H7 (cell line): Measurements from ENCODE around the gene ZFY. TPM values are rescaled to one million over a fixed set of nuclear protein-coding genes. Genes with fewer than 3 reads are reported as not detected.
"Not testable (repeated sequence)": the region's sequence is repeated elsewhere in the genome, so short reads cannot be mapped to it uniquely, and the experiment has no call there.

Experiments
- DNase-seq: peaks from one replicate; pipeline ENCODE4 v3.0.0; 2012
- H3K27me3 ChIP-seq: 2 replicates; pipeline ENCODE4 v1.6.0; 2011; ENCODE audit warnings: mild to moderate bottlenecking, low read length; ENCODE audit not compliant: control insufficient read depth, insufficient read depth
- H3K36me3 ChIP-seq: replicated peaks from 2 replicates; pipeline ENCODE4 v1.5.1; 2011; ENCODE audit warnings: low read length; ENCODE audit not compliant: control insufficient read depth, insufficient read depth
- H3K4me3 ChIP-seq: 2 replicates; pipeline ENCODE4 v1.5.1; 2011; ENCODE audit warnings: low read depth, mild to moderate bottlenecking, control low read depth, low read length, moderate library complexity; ENCODE audit not compliant: insufficient read depth
- total RNA-seq: library from RNA; depleted of rRNA; stranded (reverse); fragments of >200 nt; shearing (Covaris generic); gene quantifications from 2 replicates; pipeline ENCODE4 v1.2.3, GENCODE V29; 2014; rRNA removed

Gene ZFY
- total RNA-seq, 1 experiment from 2014 or later: not detected

DNA sequence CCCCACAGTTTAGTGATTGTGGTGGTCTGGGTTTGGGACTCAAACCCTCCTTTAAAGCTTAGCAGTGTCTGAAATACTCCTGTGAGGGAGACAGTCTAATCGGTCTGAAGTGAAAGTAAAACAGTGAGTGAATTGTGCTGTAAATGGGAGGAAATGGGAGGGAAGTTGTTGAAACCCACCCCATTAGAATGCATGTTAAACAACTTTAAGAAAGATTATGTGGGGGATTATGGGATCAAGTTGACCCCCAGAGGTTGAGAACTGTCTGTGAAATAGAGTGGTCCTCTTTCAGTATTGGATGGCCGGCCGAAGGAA is 68.3 kb downstream of the ZFY start:
- Histone ChIP-seq H3K4me3 (no peak overlapping the region), H3K27me3 (no peaks in the 10 kb centered on the region), H3K36me3 (no peaks in the 10 kb centered on the region)
- DNase-seq: no peak

DNA sequence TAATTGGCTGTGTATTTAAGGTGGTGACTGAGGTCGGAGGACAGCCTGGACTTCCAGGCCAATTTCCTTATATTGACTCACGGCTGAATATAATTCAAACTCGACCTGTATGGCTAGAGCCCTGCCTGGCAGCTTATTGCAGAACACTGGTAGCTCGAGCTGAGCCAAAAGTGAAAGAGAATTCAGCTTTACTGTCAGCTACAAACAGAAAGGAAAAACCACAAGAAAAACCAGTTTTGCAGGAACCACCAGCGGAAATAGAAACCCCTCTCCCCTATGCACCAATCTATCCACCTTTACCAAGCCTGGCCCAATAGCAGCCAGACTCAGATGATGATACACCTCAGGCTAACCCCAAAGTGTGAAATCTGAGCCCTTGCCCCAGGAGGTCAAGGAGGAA is 68.7 kb downstream of the ZFY start:
- DNase-seq: no peak
- H3K4me3 ChIP-seq: no peak overlapping the region
- H3K27me3 ChIP-seq: no peaks in the 10 kb centered on the region
- no peaks in the 10 kb centered on the region for H3K36me3 ChIP-seq

DNA sequence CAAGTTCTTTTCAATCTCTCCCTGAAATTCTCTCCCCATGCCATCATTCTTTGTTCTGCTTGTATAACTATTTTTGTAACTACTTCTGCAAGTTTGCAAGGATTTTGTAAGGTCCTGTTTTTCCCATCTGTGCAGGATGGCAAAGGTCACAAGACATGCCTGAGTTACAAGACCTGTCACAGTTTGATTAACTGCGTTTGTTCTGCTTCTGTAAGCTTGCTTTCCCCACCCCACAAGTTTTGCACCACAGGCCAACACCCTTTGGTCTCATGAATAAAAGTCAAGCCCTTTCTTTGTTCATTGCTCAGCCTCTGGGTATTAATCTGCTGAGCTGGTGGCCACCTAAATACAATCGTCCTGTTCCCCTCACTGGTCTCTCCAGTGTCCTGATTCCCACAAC is 70.8 kb downstream of the ZFY start:
- H3K4me3 ChIP-seq, H3K36me3 ChIP-seq, H3K27me3 ChIP-seq, DNase-seq: not testable (repeated sequence)

DNA sequence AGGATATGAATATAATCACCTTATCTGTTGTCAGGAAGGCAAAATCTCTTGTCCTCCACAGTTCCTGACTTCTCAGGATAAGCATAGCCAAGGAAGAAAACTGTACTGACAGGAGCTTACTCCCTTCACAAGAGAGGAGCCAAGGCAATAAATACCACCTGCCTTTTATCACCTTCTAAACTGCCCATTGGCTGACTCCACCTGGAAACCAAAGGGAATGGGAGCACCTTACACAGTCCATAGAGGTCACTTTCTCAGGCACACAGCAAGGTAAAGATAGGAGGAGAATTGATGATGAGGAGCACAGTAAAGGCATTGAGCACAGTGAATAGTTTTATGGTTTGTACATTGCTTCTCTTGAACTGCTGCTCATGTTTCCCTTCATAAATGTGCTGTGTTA is 72.8 kb downstream of the ZFY start:
- no peaks in the 10 kb centered on the region for H3K36me3 ChIP-seq
- DNase-seq: no peak
- H3K27me3 ChIP-seq: no peaks in the 10 kb centered on the region
- no peak overlapping the region for H3K4me3 ChIP-seq

DNA sequence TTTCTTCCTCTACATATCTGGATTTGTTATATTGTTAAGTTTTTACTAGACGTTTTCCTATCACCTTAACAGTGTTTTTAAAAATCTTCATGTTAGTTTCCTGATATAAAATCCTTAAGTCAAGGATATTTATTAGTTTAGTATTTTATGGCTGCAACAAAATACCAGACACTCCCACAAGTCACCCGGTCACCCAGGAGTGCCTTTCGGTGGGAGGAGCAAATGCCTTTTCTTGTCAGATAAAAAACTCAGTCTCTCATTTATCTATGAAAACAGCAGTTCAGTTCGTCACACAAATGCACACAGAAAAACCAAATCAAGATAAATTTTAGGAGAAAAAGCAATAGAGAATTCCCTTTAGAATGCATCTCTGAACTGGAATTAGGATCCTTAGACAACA is 77.0 kb downstream of the ZFY start:
- no peak for DNase-seq
- no peak overlapping the region for H3K4me3 ChIP-seq
- H3K27me3 ChIP-seq: no peaks in the 10 kb centered on the region
- no peaks in the 10 kb centered on the region for H3K36me3 ChIP-seq

DNA sequence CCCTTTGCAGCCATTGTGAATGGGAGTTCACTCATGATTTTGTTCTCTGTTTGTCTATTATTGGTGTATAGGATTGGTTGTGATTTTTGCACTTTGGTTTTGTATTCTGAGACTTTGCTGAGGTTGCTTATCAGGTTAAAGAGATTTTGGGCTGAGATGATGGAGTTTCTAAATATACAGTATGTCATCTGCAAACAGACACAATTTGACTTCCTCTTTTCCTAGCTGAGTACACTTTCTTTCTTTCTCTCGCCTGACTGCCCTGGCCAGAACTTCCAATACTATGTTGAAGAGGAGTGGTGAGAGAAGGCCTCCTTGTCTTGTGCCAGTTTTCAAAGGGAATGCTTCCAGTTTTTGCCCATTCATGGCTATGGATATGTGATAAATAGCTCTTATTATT is 81.4 kb downstream of the ZFY start:
- Histone ChIP-seq H3K27me3 (no peaks in the 10 kb centered on the region), H3K36me3 (no peaks in the 10 kb centered on the region), H3K4me3 (no peak overlapping the region)
- no peak for DNase-seq

DNA sequence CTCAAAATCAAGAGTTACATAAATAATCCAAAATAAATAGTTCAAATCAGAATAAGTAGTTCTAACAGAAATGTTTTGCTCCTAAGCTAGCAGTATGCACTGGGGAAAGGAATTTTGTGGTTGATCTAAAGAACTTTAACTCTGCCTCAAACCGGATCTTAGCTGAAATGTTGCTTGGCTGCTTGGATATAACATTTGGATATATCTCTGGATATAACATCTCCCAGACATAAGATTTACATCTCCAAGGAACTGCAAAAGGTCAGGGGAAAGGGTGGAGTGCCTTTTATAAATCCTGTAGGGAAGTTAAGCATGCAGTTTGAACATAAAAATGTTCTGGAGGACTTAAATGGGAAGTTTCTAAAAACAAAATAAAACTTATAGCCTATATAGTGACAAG is 83.4 kb downstream of the ZFY start:
- Histone ChIP-seq H3K4me3 (no peak overlapping the region), H3K27me3 (no peaks in the 10 kb centered on the region), H3K36me3 (no peaks in the 10 kb centered on the region)
- DNase-seq: no peak

DNA sequence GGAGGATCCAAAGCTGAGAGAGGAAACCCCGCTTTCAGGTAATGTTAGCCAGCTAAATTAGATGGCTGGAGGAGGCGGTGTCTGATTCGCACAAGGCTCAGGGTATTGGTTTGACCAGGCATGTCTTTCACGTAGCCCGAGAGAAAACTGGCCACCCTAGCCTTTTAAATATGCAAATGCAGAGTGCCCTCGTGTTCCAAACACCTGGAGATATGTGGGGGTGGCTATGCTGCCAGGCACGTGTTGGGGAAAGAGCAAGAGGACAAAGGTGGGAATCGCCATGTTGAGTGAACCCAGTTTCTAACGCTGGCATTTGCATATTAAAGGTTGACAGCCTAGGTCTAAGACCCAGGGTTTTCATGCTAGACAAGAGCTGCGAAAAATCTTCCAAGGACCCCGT is 84.4 kb downstream of the ZFY start:
- no peaks in the 10 kb centered on the region for H3K36me3 ChIP-seq
- no peak overlapping the region for H3K4me3 ChIP-seq
- no peaks in the 10 kb centered on the region for H3K27me3 ChIP-seq
- no peak for DNase-seq

DNA sequence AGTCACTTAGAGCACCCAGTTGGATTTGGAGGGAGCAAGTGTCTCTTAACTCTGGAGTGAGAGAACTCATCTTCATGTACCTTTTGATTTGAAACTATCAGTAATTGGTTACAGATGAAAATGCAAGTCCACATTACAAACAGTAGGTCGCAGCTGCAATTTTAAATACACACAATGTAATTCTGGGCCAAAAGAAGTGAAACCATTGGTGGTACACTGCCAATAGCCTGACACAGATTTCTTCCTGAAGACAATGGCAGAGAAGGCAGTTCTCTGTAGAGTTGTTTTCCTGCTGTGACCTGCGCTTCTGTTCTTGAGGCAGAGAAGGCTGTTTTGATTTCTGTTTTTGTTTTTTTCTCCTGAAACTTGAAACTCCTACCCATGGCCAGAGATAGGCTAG is 86.0 kb downstream of the ZFY start:
- Histone ChIP-seq H3K36me3 (no peaks in the 10 kb centered on the region), H3K27me3 (no peaks in the 10 kb centered on the region)
- DNase-seq: no peak

DNA sequence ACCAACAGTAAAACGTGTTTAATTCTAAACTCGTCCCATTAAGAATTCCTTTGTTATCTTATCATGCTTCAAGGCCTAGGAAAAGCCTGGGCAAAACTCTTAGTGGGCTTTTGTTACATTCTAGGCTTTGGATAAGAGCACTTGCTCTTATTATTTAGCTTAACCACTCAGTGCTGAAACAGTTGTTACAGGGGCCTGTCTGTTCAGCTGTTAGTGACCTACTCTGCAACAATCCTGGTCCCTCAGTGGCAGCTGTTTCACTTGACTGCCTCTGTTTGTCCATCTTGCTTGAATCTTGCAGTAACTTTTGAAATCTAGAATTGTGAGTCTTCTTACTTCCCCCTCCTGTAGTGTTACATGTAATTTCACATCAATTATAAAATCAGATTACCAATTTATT is 88.4 kb downstream of the ZFY start:
- DNase-seq: no peak
- Histone ChIP-seq H3K4me3 (no peak overlapping the region), H3K27me3 (no peaks in the 10 kb centered on the region), H3K36me3 (no peaks in the 10 kb centered on the region)

More for the DNA sequence above, 86.0 kb downstream of the ZFY start:
- no peak overlapping the region for H3K4me3 ChIP-seq

DNA sequence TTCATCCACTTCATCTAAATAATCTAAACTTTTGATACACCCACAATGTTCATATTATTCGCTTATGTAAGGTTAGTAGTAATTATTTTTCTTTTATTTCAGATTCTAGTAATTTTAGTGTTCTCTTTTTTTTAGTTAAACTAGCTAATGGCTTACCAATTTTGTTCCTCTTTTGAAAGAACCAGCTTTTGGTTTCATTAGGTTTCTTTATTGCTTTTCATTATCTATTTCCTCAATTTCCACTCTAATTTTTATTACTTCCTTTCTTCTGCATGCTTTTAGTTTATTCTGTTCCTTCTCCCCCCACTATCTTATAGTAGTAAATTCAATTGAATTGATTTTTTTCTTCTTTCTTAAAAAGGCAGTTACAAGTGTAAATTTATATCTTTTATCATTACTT is 90.2 kb downstream of the ZFY start:
- H3K4me3 ChIP-seq: no peak overlapping the region
- DNase-seq: no peak
- H3K36me3 ChIP-seq: no peaks in the 10 kb centered on the region
- no peaks in the 10 kb centered on the region for H3K27me3 ChIP-seq

Other genes starting within 250 kb of the ZFY start
- gene SRY, start 147.7 kb upstream of the ZFY start, total RNA-seq: not detected in 2 replicates
- not detected in 2 replicates for gene RPS4Y1, start 93.8 kb upstream of the ZFY start, total RNA-seq